HG03097 (cell line): ENCODE data around the gene ACVR2B.

Source experiments
- ATAC-seq: cut with Tn5 transposase; IDR thresholded peaks from one replicate; pipeline ENCODE4 v1.9.1; 2021; ENCODE audit not compliant: unreplicated experiment, low FRiP score

Gene ACVR2B

DNA sequence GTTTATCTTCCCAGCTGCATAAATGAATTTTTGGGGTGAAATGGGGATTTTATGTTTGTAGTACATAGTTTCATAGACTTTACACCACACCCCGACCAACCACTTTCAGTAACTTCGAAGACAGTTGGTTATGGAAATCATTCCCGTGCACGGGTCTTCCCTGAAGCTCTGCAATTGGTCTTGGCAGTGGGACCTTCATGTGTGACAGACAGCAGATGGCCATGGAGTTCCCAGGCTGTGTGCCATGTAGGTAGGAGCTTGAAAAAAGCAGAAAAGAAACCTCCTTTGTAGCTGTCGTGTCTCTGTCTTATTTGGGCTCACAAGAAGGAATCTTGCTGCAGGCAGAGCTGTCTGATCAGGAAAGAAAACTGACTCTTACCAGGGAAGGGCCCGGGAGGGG, 68.3 kb downstream of the ACVR2B start:
- no peak for ATAC-seq

DNA sequence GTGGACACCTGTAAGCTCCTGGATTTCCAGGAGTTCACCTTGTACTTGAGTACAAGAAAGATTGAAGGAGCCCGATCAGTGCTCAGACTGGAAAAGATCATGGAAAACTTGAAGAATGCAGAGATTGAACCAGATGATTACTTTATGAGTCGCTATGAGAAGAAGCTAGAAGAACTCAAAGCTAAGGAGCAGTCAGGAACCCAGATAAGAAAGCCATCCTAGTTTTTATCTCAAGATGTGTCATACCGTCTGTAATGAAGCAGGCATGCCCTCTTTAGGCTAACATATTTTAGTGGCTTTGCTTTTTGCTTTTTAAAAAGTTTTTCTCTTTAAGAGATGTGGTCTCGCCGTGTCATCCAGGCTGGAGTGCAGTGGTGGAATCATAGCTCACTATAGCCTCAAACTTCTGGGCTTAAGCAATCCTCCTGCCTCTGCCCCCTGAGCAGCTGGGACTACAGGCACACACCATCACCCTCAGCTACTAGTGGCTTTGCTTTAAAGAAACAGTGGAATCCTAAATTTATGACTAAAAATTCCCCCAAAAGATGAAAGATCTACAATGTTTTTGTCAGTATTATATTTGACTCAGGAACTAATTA, 70.5 kb downstream of the ACVR2B start:
- ATAC-seq = no peak

DNA sequence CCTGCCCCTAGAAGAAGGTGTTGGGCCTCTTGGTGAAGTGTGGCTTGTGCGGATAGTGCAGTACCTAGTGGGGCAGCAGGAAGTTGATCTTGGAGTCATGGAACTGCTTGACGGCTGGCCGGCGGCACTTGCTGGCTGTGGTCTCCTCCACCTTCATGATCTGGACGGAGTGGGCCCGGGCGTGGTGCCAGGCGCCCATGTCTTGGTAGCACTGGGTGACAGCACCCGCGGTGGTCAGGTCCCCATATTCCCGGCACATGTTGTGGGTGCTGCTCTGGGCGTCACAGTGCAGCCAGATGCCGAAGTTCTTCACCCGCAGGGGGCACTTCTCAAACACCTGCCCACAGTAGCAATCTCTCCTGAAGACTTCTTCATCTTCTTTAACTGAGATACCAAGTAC, 73.1 kb downstream of the ACVR2B start:
- ATAC-seq = no peak

DNA sequence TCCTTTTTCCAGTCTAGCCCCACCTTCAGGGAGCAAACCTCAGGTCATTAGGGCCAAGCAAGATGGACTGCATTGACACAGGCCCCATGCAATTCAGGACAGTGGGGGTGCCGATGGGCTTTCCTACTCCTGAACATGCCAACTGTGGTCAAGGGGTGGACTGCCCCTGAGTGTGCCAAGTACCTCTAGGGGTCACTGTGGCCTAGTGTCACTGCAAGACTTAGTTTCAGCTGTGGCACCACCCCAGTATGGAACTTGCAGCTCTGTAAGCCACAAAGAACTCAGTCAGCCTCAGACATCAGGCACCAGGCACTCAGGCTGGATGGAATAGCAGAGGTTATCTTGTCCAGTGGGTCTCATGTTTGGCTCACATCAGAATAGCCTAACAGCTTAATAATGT, 74.8 kb downstream of the ACVR2B start:
- ATAC-seq = no peak

DNA sequence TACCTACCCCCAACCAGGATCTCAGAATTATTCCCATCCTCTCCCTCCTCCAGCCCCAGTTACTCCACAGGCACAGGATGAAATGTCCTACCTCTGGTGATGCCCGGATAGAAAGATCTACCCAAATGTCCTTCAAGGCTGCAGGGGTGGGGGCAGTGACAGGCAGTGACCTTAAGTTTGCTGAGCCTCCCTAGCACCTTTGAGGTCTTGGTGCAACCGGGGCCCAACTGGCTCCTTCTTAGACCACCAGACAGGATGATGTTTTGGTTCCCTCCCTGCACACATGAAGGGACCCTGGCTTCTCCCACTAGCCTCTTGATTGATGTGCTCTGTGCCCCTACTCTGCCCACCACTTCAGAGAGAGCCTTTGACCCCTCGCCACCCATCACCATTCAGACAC, 78.8 kb downstream of the ACVR2B start:
- ATAC-seq = no peak

DNA sequence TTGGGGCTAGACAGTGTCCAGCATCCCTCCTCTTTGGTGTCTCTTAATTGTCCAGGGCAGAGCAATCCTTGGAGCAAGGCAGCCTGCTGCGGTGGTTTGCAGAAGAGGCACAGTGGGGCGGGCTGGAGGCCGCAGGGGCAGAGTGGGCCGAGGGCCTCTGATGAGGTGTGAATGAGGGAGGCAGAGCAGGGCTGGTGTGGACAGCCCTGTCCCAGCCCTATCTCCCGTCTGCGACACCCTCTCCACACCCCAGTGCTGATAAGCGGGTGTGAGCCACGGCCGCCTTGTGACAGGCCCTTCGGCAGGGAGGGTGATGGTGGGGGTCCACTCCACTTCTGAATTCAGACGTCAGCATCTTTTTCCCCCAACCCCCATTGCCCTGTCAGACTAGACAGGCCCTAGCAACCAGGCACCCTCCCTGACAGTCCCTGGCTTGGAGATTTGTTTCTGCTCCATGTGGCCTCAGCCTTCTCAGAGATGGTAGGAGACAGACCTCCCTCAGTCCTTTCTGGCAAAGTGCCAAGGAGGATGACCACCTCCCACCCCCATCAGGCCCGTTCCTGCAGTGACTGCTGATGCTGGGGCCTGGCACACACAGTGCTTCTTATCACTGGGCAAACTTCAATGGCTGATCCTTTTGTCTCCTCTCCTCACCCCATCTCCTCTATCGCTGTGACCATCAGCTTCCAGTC, 79.7 kb downstream of the ACVR2B start:
- ATAC-seq = no peak

DNA sequence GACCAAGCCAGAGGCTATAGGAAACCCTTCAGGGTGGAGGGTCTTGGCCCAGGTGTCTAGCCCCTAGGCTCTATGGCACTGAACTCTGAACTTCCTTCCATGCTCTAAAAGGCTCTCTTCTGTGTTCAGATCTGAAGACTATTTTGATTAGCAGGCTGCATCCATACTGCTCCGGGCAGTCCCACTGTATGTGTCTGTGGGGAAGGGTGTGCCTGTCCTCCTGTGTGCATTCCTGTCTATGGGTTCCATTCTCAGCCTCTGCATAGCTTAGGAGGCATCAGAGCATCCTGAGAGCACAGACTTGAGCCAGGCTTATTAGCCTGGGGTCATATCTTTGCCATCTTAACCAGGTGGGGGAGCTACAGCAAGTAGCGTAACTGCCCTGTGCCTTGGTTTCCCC, 80.5 kb downstream of the ACVR2B start:
- no peak for ATAC-seq

DNA sequence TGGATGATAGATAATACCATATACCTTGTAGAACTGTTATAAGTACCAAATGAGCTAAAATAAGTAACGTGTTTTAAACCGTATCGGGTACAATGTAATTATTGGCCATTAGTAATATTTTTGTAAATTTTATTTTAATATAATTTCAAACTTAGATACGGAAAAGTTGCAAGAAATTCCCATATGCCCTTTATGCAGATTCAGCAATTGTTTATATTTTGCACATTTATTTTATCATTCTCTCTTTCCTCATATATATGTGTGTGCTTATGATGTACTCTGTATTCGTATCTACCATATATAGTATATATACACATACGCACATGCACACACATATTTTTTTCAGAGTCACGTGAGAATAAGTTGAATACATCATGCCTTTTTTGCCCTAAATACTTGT, 80.9 kb downstream of the ACVR2B start:
- no peak for ATAC-seq

DNA sequence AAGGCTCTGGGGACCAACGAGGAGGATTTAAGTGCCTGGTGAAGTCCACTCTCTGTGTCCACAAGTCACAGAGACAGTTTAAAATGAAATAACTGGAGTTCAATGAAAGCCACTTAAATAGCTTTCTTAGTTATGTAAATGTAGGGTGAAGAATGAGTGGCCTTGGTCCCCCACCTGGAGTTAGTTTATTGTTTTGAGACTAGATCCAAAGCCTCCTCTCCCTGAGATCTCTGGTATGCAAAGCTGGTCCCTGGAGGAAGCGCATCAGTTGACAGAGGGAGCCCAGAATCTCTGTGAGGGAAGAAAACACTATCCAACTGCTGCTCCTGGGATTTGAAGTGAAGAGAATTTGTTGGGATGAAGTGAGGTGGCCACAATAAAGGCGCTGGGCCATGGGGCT, 83.0 kb downstream of the ACVR2B start:
- ATAC-seq = no peak

DNA sequence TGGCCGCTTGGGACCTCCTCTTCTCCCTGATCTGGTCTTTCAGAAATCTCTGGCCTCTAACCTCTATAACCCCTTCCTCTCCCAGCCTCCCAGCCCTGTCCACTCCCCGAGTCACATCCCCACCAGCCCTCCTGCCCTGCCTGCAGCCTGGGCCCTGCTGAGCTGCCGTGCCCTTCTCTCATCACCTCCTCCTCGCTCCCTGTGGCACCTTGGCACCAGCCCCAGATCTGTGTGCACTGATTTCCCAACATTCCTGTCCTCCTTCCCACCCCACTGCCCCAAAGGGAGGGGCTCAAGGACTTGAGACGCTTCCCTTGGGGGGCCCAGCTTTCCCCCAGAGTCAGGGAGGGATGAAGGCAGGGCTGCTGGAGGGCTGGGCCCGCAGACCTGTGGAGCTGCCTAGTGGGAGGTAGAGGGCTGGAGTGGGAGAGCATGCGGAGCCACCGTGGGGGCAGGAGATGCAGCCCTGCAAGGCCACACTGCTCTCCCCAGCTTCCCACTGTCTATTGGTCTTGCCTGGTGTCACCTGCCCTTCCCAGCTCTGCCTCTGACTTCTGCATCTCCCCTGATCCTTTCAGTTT, 85.2 kb downstream of the ACVR2B start:
- no peak for ATAC-seq

DNA sequence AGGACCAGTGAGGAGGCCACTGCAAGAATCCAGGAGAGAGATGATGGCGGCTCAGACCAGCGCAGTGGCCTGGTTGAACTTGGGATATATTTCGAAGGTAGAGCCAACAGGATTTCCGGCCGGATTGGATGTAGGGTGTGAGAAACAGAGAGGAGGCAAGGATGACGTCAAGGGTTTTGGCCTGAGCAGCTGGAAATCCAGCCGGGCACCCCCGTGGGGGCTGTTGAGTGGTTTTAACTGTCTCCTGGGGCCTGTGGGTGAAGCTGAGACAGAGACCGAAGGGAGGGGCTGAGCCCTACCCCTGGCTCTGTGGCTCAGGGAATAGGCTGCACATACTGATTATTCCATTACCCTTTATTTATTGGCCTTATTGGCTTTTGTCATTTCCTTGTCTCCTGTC, 88.1 kb downstream of the ACVR2B start:
- ATAC-seq = no peak
